Stimulated activated CD4-positive, alpha-beta T cell treated with anti-CD3 and anti-CD28 coated beads, Interleukin-15, amount 100 ng/mL, for 48 hours (primary cell): ENCODE data around the gene ULK1.
"Not testable (repeated sequence)": the region's sequence is repeated elsewhere in the genome, so short reads cannot be mapped to it uniquely, and the experiment has no call there.

ENCODE experiments used
- DNase-seq, 2 donors: peaks; one replicate each; pipeline ENCODE4 v3.0.0-alpha.2; 2020; ENCODE audit warnings: low read depth in 2 of 2

Gene ULK1

GRCh38 chr12:131862084-131862441 lies 32.4 kb upstream of the ULK1 start:
- DNase-seq = no peak

- no peak for DNase-seq
Measured at GRCh38 chr12:131862600-131862993, 31.8 kb upstream of the ULK1 start.

GRCh38 chr12:131862994-131863710 lies 31.3 kb upstream of the ULK1 start:
- no peak for DNase-seq

GRCh38 chr12:131863711-131864396 lies 30.6 kb upstream of the ULK1 start:
- no peak for DNase-seq

GRCh38 chr12:131864469-131864868 lies 30.0 kb upstream of the ULK1 start:
- no peak for DNase-seq

- no peak for DNase-seq
Measured at GRCh38 chr12:131865180-131865875, 29.1 kb upstream of the ULK1 start.

- DNase-seq = no peak
Measured at GRCh38 chr12:131867471-131867870, 27.0 kb upstream of the ULK1 start.

GRCh38 chr12:131867891-131868675 lies 26.3 kb upstream of the ULK1 start:
- no peak for DNase-seq

GRCh38 chr12:131869871-131870418 lies 24.5 kb upstream of the ULK1 start:
- no peak for DNase-seq

- no peak for DNase-seq
Measured at GRCh38 chr12:131871677-131872076, 22.7 kb upstream of the ULK1 start.

GRCh38 chr12:131872154-131873051 lies 22.0 kb upstream of the ULK1 start:
- no peak for DNase-seq

- DNase-seq = no peak
Measured at GRCh38 chr12:131873293-131873692, 21.1 kb upstream of the ULK1 start.

GRCh38 chr12:131874972-131875371 lies 19.4 kb upstream of the ULK1 start:
- not testable (repeated sequence) for DNase-seq

GRCh38 chr12:131877216-131877615 lies 17.2 kb upstream of the ULK1 start:
- not testable (repeated sequence) for DNase-seq

- DNase-seq = not testable (repeated sequence)
Measured at GRCh38 chr12:131878436-131878835, 16.0 kb upstream of the ULK1 start.

GRCh38 chr12:131882804-131883520 lies 11.5 kb upstream of the ULK1 start:
- DNase-seq = no peak

- no peak for DNase-seq
Measured at GRCh38 chr12:131883521-131883900, 10.9 kb upstream of the ULK1 start.

GRCh38 chr12:131885076-131885475 lies 9.3 kb upstream of the ULK1 start:
- not testable (repeated sequence) for DNase-seq

- DNase-seq = no peak
Measured at GRCh38 chr12:131885543-131886057, 8.8 kb upstream of the ULK1 start.

GRCh38 chr12:131891722-131892121 lies 2.7 kb upstream of the ULK1 start:
- DNase-seq = not testable (repeated sequence)
